K562 (cell line): ENCODE measurements around the gene KIFC3.

Source experiments
- FOXA1 ChIP-seq: fragments of 450-650 bp; IDR thresholded peaks from 2 replicates; pipeline ENCODE4 v1.6.1; 2016; ENCODE audit warnings: mild to moderate bottlenecking, borderline replicate concordance
- FOXK2 ChIP-seq, 2 experiments: fragments of 450-650 bp; IDR thresholded peaks in 1 of 2; conservative IDR thresholded peaks in 1 of 2; 2 replicates each; pipeline ENCODE4 v1.6.1; 2016; ENCODE audit warnings: low read depth in 2 of 2, mild to moderate bottlenecking in 1 of 2
- RUNX1 ChIP-seq: sonication (generic); IDR thresholded peaks from 2 replicates; pipeline ENCODE4 v1.6.1; 2016; ENCODE audit warnings: antibody characterized with exemption, low read depth
- TAF7 ChIP-seq: fragments of 450-650 bp; IDR thresholded peaks from 2 replicates; pipeline ENCODE4 v1.6.1; 2016; ENCODE audit warnings: missing genetic modification characterization, missing compliant biosample characterization
- TBL1XR1 ChIP-seq, 2 experiments: IDR thresholded peaks; 2 replicates each; pipeline ENCODE4 v1.6.1; 2012; ENCODE audit warnings: improper control_type of control experiment in 2 of 2, low read length in 2 of 2, mild to moderate bottlenecking in 1 of 2
- YY1 ChIP-seq, 3 experiments: IDR thresholded peaks; 2 replicates each; pipeline ENCODE4 v1.6.1; 2011; ENCODE audit warnings: low read length in 2 of 3, mild to moderate bottlenecking in 2 of 3, moderate library complexity in 2 of 3, borderline replicate concordance in 1 of 3, control low read depth in 1 of 3, low read depth in 1 of 3; ENCODE audit not compliant: insufficient read depth in 3 of 3, insufficient replicate concordance in 2 of 3, control insufficient read depth in 1 of 3, insufficient read length in 1 of 3; ENCODE audit errors: extremely low read depth in 1 of 3
- TF ChIP-seq, protein P1 (sequence below), 2 experiments: fragments of 450-650 bp; IDR thresholded peaks; 2 replicates each; pipeline ENCODE4 v1.6.1; 2018; ENCODE audit warnings: mild to moderate bottlenecking in 2 of 2, low read depth in 1 of 2; ENCODE audit not compliant: partially characterized antibody in 2 of 2
- TF ChIP-seq, protein P2 (sequence below), 3 experiments: IDR thresholded peaks in 2 of 3; conservative IDR thresholded peaks in 1 of 3; 2 replicates each; pipeline ENCODE4 v1.5.1; 2011 to 2012; ENCODE audit warnings: low read length in 3 of 3, mild to moderate bottlenecking in 3 of 3, control low read depth in 2 of 3, improper control_type of control experiment in 1 of 3, inconsistent platforms in 1 of 3, low read depth in 1 of 3, mixed read lengths in 1 of 3, moderate library complexity in 1 of 3; ENCODE audit not compliant: insufficient read depth in 2 of 3
- TF ChIP-seq, protein P3 (sequence below): sonication (generic); formaldehyde crosslinking; IDR thresholded peaks from 2 replicates; pipeline ENCODE4 v1.5.0; 2020; ENCODE audit warnings: missing genetic modification reagents

DNA sequence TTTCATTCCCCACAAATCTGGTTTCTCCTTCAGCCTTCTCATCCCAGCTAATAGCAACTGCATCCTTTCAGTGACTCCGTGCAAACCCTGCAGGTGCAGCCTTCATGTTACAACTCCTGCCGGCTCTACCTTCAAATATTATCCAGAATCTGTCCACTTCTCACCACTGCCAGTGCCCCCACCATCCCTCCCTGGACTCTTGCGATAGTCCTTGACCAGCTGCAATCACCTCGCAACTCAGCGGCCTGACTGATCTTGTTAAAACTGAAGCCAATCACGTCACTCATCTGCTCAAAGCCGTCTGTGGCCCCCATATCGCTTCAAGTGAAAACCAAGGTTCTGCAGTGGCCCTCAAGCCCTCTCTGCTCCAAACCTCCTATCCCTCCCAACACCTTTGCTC is 42.8 kb upstream of the KIFC3 start:
- TF ChIP-seq, protein P1, sequence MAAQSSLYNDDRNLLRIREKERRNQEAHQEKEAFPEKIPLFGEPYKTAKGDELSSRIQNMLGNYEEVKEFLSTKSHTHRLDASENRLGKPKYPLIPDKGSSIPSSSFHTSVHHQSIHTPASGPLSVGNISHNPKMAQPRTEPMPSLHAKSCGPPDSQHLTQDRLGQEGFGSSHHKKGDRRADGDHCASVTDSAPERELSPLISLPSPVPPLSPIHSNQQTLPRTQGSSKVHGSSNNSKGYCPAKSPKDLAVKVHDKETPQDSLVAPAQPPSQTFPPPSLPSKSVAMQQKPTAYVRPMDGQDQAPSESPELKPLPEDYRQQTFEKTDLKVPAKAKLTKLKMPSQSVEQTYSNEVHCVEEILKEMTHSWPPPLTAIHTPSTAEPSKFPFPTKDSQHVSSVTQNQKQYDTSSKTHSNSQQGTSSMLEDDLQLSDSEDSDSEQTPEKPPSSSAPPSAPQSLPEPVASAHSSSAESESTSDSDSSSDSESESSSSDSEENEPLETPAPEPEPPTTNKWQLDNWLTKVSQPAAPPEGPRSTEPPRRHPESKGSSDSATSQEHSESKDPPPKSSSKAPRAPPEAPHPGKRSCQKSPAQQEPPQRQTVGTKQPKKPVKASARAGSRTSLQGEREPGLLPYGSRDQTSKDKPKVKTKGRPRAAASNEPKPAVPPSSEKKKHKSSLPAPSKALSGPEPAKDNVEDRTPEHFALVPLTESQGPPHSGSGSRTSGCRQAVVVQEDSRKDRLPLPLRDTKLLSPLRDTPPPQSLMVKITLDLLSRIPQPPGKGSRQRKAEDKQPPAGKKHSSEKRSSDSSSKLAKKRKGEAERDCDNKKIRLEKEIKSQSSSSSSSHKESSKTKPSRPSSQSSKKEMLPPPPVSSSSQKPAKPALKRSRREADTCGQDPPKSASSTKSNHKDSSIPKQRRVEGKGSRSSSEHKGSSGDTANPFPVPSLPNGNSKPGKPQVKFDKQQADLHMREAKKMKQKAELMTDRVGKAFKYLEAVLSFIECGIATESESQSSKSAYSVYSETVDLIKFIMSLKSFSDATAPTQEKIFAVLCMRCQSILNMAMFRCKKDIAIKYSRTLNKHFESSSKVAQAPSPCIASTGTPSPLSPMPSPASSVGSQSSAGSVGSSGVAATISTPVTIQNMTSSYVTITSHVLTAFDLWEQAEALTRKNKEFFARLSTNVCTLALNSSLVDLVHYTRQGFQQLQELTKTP (IDR thresholded peaks at IDR 0.05; ENCODE audit: low read depth in 1 of 2, partially characterized antibody in 2 of 2): no peak
- TF ChIP-seq RUNX1: no peak
- TF ChIP-seq, protein P2, sequence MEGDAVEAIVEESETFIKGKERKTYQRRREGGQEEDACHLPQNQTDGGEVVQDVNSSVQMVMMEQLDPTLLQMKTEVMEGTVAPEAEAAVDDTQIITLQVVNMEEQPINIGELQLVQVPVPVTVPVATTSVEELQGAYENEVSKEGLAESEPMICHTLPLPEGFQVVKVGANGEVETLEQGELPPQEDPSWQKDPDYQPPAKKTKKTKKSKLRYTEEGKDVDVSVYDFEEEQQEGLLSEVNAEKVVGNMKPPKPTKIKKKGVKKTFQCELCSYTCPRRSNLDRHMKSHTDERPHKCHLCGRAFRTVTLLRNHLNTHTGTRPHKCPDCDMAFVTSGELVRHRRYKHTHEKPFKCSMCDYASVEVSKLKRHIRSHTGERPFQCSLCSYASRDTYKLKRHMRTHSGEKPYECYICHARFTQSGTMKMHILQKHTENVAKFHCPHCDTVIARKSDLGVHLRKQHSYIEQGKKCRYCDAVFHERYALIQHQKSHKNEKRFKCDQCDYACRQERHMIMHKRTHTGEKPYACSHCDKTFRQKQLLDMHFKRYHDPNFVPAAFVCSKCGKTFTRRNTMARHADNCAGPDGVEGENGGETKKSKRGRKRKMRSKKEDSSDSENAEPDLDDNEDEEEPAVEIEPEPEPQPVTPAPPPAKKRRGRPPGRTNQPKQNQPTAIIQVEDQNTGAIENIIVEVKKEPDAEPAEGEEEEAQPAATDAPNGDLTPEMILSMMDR (IDR thresholded peaks at IDR 0.05 in 2 of 3, conservative IDR thresholded peaks at IDR 0.05 in 1 of 3; ENCODE audit: insufficient read depth in 2 of 3, low read depth in 1 of 3, low read length in 3 of 3): no peak
- no peak for TF ChIP-seq FOXK2 (conservative IDR thresholded peaks at IDR 0.05 in 1 of 2, IDR thresholded peaks at IDR 0.05 in 1 of 2; ENCODE audit: low read depth in 2 of 2)
- TF ChIP-seq YY1 (IDR thresholded peaks at IDR 0.05; ENCODE audit: borderline replicate concordance in 1 of 3, control insufficient read depth in 1 of 3, extremely low read depth in 1 of 3, insufficient read depth in 3 of 3, insufficient read length in 1 of 3, insufficient replicate concordance in 2 of 3, low read depth in 1 of 3, low read length in 2 of 3): no peak
- no peak for TF ChIP-seq TBL1XR1 (IDR thresholded peaks at IDR 0.05; ENCODE audit: low read length in 2 of 2)
- no peak for TF ChIP-seq FOXA1
- no peak for TF ChIP-seq TAF7 (tag)
- TF ChIP-seq, protein P3, sequence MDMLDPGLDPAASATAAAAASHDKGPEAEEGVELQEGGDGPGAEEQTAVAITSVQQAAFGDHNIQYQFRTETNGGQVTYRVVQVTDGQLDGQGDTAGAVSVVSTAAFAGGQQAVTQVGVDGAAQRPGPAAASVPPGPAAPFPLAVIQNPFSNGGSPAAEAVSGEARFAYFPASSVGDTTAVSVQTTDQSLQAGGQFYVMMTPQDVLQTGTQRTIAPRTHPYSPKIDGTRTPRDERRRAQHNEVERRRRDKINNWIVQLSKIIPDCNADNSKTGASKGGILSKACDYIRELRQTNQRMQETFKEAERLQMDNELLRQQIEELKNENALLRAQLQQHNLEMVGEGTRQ (CRISPR knock-in tag): no peak
